Fibroblast of skin of left quadriceps (primary cell): ENCODE results near the gene EMP2.
"Not testable (repeated sequence)": the region's sequence is repeated elsewhere in the genome, so short reads cannot be mapped to it uniquely, and the experiment has no call there.

Source experiments
- DNase-seq, 2 experiments: peaks; one replicate each; pipeline ENCODE4 v3.0.0-alpha.2; 2013; ENCODE audit warnings: low read depth in 2 of 2

The EMP2 gene

GRCh38 chr16:10578474-10579316, 1.7 kb downstream of the EMP2 start:
- DNase-seq = no peak

DNA sequence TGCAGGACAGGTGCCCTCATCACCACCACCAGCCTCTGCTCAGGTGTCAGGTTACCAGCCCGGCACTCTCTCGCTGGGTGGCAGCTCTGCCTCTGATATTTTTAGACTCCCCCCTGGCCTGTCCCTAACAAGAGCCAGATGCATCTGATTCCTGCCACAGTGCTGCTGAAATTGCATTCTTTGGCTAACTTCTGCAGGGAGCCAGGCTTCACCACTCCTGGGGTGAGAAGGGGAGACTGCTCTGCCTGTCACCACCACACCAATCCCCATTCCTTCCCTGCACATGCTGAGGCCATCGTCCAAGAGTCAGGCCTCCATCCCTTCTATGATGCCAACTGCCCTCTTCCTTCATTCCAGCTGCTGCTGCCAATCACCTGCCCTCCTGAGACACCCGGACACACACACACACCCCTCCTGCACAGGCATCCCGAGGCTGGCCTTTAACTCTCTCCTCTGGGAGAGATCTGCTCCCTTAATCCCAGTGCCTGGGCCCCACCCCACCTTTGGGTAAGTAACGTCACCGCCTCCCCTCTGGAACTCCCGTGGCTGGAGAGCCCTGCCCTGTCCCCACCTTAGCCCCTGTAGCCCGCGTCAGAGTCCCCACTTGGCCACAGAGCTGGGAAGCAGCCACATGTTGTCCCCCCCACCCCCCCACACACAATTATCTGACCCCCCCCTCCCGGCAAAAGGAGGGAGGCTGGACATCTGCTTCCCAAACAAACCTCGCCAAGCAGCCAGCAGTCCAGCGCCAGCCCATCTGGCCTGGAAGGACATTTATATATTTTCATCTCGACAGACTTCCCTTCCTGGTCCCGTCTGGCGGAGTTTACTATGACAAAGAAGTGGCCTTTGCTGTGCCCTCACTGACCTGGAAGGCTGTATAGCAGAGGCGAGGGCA, 2.8 kb downstream of the EMP2 start:
- DNase-seq = peak in 1 of 2 experiments; percentile 27

DNA sequence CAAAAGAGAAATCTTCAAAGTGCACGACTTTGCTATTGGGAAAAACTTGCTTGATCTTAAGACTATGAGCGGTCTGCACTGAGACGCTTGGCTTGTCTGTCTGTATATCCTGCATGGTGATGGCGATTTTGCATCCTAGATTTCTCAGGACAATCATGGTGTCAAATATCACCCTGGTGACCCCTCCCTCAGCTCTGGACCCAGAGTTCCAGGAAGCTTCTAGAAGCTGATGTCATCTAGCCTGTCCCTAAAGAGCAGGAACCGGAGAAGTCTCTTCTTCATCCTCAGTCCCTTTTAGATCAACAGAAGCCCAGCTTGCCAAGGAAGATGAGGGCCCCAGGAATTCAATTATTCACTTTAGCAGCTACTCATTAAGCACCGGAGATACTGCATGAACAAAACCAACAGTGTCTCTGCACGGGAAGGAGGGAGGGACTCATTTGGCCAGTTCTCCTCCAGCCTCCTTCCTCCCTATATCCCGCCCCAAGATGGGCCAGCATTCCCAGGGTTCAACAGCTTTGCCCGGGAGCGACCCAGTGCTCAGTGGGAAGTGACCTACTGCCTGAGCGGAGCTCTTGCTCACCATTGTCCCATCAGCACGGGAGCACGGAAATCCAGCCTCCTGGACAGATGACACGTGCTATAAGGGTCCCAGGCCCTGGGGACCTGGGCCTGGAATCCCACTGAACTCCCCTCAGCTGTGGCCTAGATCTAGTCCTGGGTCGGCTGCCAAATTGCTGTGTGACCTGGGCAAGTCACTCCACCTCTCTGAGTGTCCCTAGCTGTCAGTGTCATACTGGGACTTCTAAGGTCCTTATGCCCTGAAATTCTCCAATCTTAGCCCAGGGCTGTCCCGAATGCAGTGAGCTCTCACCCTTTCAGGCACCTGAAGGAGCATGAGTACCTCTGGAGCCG, 3.8 kb downstream of the EMP2 start:
- DNase-seq = no peak

DNA sequence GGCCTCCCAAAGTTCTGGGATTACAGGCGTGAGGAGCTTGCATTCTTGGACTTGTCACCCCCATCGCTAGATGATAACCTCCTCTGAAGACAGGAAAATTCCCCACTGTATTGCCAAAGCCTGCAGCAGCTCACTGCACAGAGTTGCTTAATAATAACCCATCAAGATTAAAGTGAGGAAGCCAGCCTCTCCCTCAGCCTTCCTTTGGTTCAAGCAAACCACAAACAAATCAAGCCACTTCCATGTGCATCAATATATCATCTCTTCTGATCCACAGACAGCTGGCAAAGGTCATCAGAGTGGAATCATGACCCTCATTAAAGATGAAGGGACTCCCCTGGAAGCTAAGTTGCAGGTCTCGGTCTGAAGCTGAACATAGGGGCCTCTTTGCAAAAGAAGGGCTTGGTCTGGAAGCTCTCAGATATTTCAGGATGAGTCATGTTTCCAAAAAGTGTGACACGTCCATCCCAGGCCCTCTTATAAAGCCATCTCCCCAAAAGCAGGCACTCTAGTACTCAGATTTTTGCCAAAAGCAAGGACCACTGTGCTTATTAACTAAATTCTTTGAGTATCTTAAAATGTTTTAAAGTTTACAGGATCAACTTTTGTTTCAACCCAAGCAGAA, 4.8 kb downstream of the EMP2 start:
- DNase-seq = no peak

DNA sequence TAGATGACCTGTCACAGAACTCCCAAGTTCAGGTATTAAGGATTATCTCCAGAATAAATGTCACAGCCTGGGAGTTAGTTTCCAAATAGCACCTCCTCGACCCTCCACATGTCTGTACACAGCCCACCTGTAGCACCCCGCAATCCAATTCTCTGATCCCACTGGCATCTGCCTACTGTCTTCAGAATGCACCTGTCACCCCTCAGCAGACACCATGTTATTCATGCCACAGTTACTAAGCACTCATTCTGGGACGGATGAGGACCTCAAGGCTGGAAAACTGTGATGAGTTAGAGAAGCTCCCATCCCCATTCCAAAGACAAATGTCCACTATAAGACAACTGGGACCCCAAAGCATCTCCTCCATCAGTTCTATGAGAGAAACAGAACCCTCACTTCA, 7.8 kb downstream of the EMP2 start:
- no peak for DNase-seq

DNA sequence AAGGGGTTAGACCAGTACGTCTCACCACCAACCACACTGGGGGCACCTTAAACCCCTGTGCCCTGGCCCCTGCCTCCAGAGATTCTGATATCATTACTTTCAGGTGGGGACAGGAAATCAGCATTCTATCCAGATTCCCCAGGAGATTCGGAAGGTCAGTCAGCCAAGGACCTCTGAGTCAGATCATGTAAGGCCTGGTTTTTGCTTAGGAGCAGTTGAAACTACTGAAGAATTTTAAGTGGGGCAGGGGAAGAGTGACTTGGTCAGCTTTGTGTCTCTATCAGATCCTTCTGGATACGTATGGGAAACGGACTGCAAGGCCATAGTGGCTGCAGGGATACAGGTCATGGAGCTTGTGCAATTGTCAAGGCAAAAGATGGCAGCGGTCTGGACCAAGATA, 9.0 kb downstream of the EMP2 start:
- DNase-seq = no peak

DNA sequence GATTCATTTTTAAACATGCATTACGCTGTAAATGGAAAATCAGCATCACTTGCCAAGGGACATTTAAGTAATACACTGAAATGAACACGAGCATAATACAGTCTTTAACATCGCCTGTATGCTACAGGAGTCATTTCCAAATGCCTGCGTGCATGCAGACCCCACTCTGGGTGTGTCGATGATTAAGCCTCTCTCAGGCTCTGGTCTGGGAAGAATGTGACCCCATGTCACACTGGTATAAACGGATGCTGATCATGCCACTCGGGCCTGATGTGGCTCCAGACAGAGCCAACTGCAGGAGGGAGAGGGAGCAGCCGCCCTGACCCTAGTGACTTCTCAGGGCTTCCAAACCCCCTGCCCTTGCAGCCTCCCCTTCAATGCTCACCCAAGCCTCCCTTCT, 10.8 kb downstream of the EMP2 start:
- DNase-seq = no peak

DNA sequence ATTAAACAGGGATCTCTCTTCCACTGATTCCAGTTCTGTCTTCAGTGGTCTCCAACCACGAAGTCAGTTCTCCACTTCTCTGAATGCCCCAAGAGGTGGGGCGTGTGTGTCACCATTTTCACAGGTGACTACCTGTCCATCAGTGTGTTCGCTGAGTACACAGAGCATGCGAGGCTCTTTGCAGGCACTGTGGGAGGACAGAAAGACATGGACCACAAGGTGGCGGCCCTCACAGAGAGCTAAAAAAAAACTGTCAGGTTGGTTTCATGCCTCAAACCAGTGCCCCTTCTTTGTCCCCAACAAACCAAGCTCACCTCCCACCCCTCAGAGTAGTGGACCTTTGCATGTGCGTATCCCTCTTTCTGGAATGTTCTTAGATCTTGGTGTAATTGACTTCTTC, 13.8 kb downstream of the EMP2 start:
- DNase-seq = no peak

DNA sequence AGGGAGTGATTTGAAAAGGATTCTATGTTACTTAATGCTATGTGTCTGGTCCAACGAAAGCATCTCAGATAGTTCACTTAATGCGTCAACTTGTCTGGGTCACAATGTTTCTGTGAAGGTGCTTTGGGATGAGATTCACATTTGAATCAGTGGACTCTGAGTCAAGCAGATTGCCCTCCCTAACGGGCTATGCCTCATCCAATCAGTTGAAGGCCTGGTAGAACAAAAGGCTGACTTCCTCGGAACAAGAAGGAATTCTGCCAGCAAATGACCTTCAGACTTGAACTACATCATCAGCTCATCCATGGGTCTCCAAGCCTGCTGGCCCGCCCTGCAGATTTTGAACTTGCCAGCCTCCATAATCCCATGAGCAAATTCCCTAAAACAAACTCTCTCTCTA, 15.2 kb downstream of the EMP2 start:
- DNase-seq = no peak

- DNase-seq = no peak
These were observed 15.8 kb downstream of the EMP2 start for GRCh38 chr16:10564591-10564990.

DNA sequence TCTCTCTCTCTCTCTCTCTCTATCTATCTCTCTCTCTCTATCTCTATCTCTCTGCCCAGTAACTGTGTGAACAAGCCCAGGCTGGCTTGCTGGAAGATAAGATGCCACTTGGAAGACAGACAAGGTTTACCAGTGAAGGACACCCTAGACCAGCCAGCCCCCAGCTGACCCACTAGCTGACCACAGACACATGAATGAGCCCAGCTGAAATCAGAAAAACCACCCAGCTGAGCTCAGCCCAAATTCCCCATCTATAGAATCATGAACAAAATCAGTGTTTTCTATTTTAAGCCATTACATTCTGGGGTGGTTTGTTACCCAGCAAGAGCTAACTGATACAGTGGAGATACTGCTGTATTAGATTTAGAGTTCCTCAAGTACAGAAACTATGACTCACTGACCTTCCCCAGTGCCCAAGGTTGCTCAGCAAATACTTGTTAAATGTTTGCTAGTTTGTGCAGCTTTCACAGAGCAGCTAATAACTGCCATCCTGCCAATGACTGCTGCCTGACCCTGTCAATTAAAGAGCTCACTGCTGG, 18.0 kb downstream of the EMP2 start:
- no peak for DNase-seq

DNA sequence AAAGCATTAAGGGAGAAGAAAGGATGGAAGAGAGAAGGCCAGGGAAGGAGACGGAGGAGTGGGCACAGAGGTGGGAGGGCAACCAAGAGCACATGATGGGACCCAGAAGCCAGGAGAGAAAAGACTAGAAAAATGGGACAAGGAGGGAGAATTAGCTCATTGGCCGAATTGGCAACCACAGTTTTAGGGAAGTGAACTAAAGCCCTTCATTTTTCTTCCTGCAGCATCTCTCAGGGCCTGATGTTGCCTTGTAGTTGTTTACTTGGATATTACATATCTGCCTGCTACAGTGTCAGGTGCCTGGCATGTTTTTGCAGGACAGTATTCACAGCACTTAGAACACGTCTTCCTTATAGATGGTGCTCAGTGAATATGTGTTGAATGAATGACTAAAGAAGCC, 19.0 kb downstream of the EMP2 start:
- DNase-seq = no peak

- DNase-seq = no peak
These were observed 19.4 kb downstream of the EMP2 start for GRCh38 chr16:10561001-10561400.

- not testable (repeated sequence) for DNase-seq
These were observed 20.6 kb downstream of the EMP2 start for GRCh38 chr16:10559792-10560191.

GRCh38 chr16:10558746-10559641, 21.4 kb downstream of the EMP2 start:
- no peak for DNase-seq

- no peak for DNase-seq
These were observed 22.1 kb downstream of the EMP2 start for GRCh38 chr16:10558305-10558704.

DNA sequence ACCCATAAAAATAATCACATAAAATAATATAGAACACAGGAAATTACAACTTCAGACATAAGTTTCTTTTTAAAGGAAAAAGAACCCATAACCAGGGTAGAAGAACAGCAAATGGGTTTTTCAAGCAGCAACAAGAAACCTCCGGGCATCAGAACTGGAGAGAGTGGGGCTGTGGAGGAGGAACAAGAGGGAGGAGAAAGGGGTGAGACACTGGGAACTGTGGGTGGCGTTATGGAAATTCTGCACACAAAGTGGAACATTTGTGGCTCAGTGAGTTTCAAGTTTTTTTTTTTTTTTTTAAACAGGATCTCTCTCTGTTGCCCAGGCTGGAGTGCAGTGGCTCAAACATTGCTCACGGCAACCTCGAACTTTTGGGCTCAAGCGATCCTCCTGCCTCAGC, 22.6 kb downstream of the EMP2 start:
- no peak for DNase-seq

- DNase-seq = no peak
These were observed 24.2 kb downstream of the EMP2 start for GRCh38 chr16:10556236-10556635.

DNA sequence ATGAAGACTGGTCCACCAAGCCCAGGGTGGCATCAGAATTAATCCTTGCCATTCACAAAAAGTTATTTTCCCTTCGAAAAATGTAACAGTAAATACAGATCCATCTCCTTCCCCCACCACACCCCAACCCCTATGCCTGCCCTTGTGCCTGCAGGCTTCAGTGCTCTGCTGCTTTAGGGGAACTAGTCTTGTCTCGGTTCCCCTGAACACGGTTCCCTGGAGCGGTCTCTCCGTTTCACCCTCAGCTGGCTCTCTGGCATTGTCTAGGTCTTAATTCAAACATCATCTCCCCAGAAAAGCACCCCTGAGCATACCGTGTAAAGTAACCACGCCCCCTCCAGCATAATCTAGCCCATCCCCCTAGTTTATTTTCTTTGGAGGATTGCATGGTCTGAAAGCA, 25.8 kb downstream of the EMP2 start:
- DNase-seq = no peak

DNA sequence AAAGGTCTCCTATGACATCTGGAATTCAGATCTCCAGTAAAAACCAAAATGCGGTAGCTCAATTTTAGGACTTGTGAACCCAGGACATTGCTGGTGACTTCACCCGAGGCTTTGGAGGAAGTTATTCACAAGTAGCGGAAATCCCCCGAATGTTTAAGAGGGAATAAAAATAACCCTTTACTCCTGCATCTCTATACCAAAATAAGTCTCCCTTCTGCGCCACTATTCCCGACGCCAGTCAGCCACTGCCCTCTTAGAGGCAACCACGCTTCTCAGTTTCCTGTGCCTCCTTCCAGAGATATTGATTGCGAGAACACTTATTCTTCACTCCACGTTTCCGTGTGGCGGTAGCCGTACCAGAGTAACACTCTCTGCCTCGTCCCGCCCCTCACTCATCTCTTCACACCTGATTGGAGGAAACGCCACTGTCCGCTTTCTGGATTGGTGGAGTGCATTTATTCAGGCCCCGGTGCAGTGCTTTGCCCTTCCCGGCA, 27.4 kb downstream of the EMP2 start:
- no peak for DNase-seq
